ENCODE results near the gene SGCD.

The SGCD gene

DNA sequence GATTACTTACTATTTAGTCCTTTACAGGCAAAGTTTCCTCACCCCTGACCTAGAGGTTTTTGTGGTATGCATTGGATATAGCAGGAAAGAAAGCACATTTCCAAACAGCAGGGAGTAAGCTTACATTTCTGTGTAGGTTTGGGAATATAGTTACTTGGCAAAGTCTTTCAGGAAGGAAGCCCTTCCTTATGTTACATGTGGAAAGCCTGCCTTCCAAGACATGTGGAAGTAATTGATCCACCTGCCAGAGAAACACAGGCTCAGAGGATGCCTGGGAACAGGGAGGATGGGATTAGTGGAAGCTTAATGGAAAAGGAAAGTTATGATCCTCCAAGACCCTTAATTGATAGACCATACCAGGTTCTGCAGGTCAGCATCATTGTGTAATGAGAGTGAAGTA lies 435.8 kb downstream of the SGCD start:
- Histone ChIP-seq H3K27me3 (ENCODE audit: insufficient read depth, poor library complexity, severe bottlenecking) (no peaks in the 10 kb centered on the region), H3K27ac (replicated peaks) (no peak overlapping the region), H3K4me3 (replicated peaks; ENCODE audit: insufficient read depth, low read length) (no peak overlapping the region)
- TF ChIP-seq SPI1 (IDR thresholded peaks at IDR 0.05; ENCODE audit: borderline replicate concordance, low read depth), result no peak
- no peak for TF ChIP-seq GABPA (IDR thresholded peaks at IDR 0.05; ENCODE audit: low read depth)
- no peak for TF ChIP-seq POLR2AphosphoS5 (IDR thresholded peaks at IDR 0.05; ENCODE audit: low read depth)
- DNase-seq (ENCODE audit: low read depth in 1 of 2, low spot score in 1 of 2), result no peak

DNA sequence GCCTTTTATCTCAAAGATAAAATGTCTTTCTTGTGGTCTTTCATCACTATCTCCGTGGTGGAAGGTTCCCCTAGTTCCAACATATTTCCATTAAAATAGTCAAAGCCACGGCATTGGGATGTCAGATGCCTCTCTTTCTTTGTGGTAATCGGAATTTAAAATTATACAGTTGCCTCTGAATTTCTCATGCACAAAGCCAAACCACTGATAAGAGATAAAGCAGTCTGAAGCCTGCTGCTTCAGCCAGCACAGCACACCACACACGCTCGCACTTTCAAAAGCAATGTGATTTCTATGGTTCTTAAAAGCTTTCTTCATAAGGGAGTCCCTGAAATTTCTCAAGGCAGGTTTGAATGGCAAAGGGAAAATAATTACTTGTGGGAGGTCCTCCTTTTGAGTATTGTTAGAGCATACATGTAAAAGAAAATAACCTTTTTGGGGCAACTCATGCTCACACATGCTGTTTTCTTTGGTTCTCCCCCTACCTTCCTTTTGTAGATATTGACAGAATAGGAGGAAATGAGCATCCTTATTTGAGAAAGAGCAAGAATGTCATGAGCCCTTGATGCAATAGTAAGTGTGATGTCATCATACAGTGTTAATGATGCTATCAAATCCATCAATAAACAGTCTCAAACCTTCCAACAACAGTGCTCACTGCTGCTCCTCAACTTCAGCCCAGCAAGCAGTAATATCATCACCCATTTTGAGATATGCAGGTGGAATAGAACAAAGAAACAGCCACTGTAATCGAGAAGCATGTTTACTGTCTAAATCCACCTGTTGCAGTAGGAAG lies 437.4 kb downstream of the SGCD start:
- H3K27ac ChIP-seq (replicated peaks), result no peak overlapping the region
- no peak for TF ChIP-seq GABPA (IDR thresholded peaks at IDR 0.05; ENCODE audit: low read depth)
- TF ChIP-seq, protein P1, sequence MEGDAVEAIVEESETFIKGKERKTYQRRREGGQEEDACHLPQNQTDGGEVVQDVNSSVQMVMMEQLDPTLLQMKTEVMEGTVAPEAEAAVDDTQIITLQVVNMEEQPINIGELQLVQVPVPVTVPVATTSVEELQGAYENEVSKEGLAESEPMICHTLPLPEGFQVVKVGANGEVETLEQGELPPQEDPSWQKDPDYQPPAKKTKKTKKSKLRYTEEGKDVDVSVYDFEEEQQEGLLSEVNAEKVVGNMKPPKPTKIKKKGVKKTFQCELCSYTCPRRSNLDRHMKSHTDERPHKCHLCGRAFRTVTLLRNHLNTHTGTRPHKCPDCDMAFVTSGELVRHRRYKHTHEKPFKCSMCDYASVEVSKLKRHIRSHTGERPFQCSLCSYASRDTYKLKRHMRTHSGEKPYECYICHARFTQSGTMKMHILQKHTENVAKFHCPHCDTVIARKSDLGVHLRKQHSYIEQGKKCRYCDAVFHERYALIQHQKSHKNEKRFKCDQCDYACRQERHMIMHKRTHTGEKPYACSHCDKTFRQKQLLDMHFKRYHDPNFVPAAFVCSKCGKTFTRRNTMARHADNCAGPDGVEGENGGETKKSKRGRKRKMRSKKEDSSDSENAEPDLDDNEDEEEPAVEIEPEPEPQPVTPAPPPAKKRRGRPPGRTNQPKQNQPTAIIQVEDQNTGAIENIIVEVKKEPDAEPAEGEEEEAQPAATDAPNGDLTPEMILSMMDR (IDR thresholded peaks at IDR 0.05; ENCODE audit: insufficient read depth, low read length), result no peak
- TF ChIP-seq POLR2AphosphoS5 (IDR thresholded peaks at IDR 0.05; ENCODE audit: low read depth), result no peak
- TF ChIP-seq, protein P2, sequence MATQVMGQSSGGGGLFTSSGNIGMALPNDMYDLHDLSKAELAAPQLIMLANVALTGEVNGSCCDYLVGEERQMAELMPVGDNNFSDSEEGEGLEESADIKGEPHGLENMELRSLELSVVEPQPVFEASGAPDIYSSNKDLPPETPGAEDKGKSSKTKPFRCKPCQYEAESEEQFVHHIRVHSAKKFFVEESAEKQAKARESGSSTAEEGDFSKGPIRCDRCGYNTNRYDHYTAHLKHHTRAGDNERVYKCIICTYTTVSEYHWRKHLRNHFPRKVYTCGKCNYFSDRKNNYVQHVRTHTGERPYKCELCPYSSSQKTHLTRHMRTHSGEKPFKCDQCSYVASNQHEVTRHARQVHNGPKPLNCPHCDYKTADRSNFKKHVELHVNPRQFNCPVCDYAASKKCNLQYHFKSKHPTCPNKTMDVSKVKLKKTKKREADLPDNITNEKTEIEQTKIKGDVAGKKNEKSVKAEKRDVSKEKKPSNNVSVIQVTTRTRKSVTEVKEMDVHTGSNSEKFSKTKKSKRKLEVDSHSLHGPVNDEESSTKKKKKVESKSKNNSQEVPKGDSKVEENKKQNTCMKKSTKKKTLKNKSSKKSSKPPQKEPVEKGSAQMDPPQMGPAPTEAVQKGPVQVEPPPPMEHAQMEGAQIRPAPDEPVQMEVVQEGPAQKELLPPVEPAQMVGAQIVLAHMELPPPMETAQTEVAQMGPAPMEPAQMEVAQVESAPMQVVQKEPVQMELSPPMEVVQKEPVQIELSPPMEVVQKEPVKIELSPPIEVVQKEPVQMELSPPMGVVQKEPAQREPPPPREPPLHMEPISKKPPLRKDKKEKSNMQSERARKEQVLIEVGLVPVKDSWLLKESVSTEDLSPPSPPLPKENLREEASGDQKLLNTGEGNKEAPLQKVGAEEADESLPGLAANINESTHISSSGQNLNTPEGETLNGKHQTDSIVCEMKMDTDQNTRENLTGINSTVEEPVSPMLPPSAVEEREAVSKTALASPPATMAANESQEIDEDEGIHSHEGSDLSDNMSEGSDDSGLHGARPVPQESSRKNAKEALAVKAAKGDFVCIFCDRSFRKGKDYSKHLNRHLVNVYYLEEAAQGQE (IDR thresholded peaks at IDR 0.05; ENCODE audit: insufficient replicate concordance, low read depth), result no peak
- no peak for TF ChIP-seq SPI1 (IDR thresholded peaks at IDR 0.05; ENCODE audit: borderline replicate concordance, low read depth)
- H3K27me3 ChIP-seq (ENCODE audit: insufficient read depth, poor library complexity, severe bottlenecking), result no peaks in the 10 kb centered on the region
- DNase-seq (ENCODE audit: low read depth in 1 of 2, low spot score in 1 of 2), result no peak
- no peak overlapping the region for H3K4me3 ChIP-seq (replicated peaks; ENCODE audit: insufficient read depth, low read length)

DNA sequence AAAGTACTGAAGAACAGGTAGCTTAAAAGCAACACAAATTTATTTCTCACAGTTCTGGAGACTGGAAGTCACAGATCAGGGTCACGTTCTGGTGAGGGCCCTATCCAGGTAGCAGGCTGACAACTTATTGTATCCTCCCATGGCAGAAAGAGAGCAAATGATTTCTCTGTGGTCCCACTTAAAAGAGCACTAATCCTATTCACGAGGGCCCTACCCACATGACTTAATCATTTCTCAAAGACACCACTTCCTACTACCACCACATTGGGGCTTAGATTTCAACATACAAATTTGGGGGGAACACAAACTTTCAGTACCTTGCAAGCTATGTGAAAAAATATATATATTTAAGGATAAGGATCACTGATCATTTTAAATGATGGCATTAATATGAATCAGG lies 447.3 kb downstream of the SGCD start:
- no peak overlapping the region for H3K27ac ChIP-seq (replicated peaks)
- no peak overlapping the region for H3K4me3 ChIP-seq (replicated peaks; ENCODE audit: insufficient read depth, low read length)
- TF ChIP-seq, protein P2 (IDR thresholded peaks at IDR 0.05; ENCODE audit: insufficient replicate concordance, low read depth), result no peak
- TF ChIP-seq, protein P1 (IDR thresholded peaks at IDR 0.05; ENCODE audit: insufficient read depth, low read length), result no peak
- TF ChIP-seq POLR2AphosphoS5 (IDR thresholded peaks at IDR 0.05; ENCODE audit: low read depth) (no peak), SPI1 (IDR thresholded peaks at IDR 0.05; ENCODE audit: borderline replicate concordance, low read depth) (no peak), GABPA (IDR thresholded peaks at IDR 0.05; ENCODE audit: low read depth) (no peak)
- no peak for DNase-seq (ENCODE audit: low read depth in 1 of 2, low spot score in 1 of 2)
- H3K27me3 ChIP-seq (ENCODE audit: insufficient read depth, poor library complexity, severe bottlenecking), result no peaks in the 10 kb centered on the region

DNA sequence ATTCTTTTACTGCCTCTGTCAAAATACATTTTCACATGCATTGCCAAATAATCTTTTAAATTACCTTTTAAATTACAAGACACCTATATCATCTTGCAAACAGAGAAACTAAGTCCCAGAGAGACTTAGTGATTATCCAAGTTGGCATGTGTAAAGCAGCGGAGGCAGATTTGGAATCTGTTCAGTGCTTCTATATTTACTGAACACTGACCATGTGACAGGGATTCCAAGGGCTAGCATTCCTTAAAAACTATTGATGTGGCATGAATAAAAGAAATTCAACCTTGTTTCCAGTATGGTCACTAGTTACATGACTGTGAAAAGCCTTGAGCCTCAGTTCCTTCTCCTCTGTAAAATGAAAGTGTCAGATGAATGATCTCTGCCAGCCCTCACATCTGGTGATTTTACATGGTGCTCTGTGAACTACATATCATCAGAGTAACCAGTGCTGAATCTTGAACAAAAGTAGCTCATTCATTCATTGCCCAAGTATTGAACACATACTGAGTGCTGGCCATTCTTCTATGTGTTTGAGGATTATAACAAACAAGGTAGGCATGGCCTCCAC lies 451.3 kb downstream of the SGCD start:
- Histone ChIP-seq H3K27ac (replicated peaks) (no peak overlapping the region), H3K4me3 (replicated peaks; ENCODE audit: insufficient read depth, low read length) (no peak overlapping the region), H3K27me3 (ENCODE audit: insufficient read depth, poor library complexity, severe bottlenecking) (no peaks in the 10 kb centered on the region)
- no peak for TF ChIP-seq SPI1 (IDR thresholded peaks at IDR 0.05; ENCODE audit: borderline replicate concordance, low read depth)
- TF ChIP-seq, protein P2 (IDR thresholded peaks at IDR 0.05; ENCODE audit: insufficient replicate concordance, low read depth), result no peak
- no peak for DNase-seq (ENCODE audit: low read depth in 1 of 2, low spot score in 1 of 2)
